HEK293T (cell line): ENCODE measurements around the gene NMBR.

Source experiments
- CTCF ChIA-PET: fragments of 350-600 bp; formaldehyde crosslinking; extraction: SDS; loops from one replicate; lab custom pipeline; 2021; ENCODE audit warnings: antibody characterized with exemption, inconsistent platforms; lab: Yijun Ruan, JAX
- POLR2A ChIA-PET: fragments of 350-600 bp; formaldehyde crosslinking; extraction: SDS; loops from one replicate; lab custom pipeline; 2020; ENCODE audit warnings: antibody characterized with exemption, inconsistent platforms; lab: Yijun Ruan, JAX
- DNase-seq: peaks from one replicate; pipeline ENCODE4 v3.0.0; 2012; ENCODE audit warnings: mixed read lengths; ENCODE audit errors: extremely low spot score
- ARNT ChIP-seq: fragments of 450-650 bp; IDR thresholded peaks from 2 replicates; pipeline ENCODE4 v1.6.1; 2017; ENCODE audit warnings: mild to moderate bottlenecking
- BHLHE40 ChIP-seq: fragments of 450-650 bp; IDR thresholded peaks from 2 replicates; pipeline ENCODE4 v1.6.1; 2016; ENCODE audit warnings: mild to moderate bottlenecking, moderate library complexity, borderline replicate concordance
- CTBP1 ChIP-seq: fragments of 450-650 bp; IDR thresholded peaks from 2 replicates; pipeline ENCODE4 v1.6.1; 2016; ENCODE audit warnings: borderline replicate concordance
- ELF4 ChIP-seq: fragments of 450-650 bp; IDR thresholded peaks from 2 replicates; pipeline ENCODE4 v1.6.1; 2017; ENCODE audit warnings: antibody characterized with exemption
- FOXA1 ChIP-seq: fragments of 450-650 bp; IDR thresholded peaks from 2 replicates; pipeline ENCODE4 v1.6.1; 2016; ENCODE audit warnings: mild to moderate bottlenecking
- FOXK2 ChIP-seq: fragments of 450-650 bp; IDR thresholded peaks from 2 replicates; pipeline ENCODE4 v1.6.1; 2016; ENCODE audit warnings: mild to moderate bottlenecking
- FOXM1 ChIP-seq: fragments of 450-650 bp; IDR thresholded peaks from 2 replicates; pipeline ENCODE4 v1.6.1; 2017; ENCODE audit warnings: mild to moderate bottlenecking, borderline replicate concordance
- HDGF ChIP-seq: fragments of 450-650 bp; IDR thresholded peaks from 2 replicates; pipeline ENCODE4 v1.6.1; 2017; ENCODE audit warnings: antibody characterized with exemption, borderline replicate concordance
- L3MBTL2 ChIP-seq: fragments of 450-650 bp; conservative IDR thresholded peaks from 2 replicates; pipeline ENCODE4 v1.6.1; 2016; ENCODE audit warnings: mild to moderate bottlenecking
- LEF1 ChIP-seq: fragments of 450-650 bp; IDR thresholded peaks from 2 replicates; pipeline ENCODE4 v1.6.1; 2017; ENCODE audit warnings: mild to moderate bottlenecking, borderline replicate concordance
- NFRKB ChIP-seq: fragments of 450-650 bp; IDR thresholded peaks from 2 replicates; pipeline ENCODE4 v1.6.1; 2016; ENCODE audit warnings: mild to moderate bottlenecking, moderate library complexity
- PKNOX1 ChIP-seq: fragments of 450-650 bp; IDR thresholded peaks from 2 replicates; pipeline ENCODE4 v1.6.1; 2016
- SP1 ChIP-seq: fragments of 450-650 bp; IDR thresholded peaks from 2 replicates; pipeline ENCODE4 v1.6.1; 2017
- SUZ12 ChIP-seq: fragments of 450-650 bp; IDR thresholded peaks from 2 replicates; pipeline ENCODE4 v1.6.1; 2016; ENCODE audit warnings: mild to moderate bottlenecking
- TARDBP ChIP-seq: fragments of 450-650 bp; IDR thresholded peaks from 2 replicates; pipeline ENCODE4 v1.6.1; 2016
- ZNF384 ChIP-seq: fragments of 450-650 bp; IDR thresholded peaks from 2 replicates; pipeline ENCODE4 v1.6.1; 2016

Gene NMBR

GRCh38 chr6:142058551-142059290, 88.2 kb downstream of the NMBR start:
- ChIA-PET CTCF (no interaction called here), POLR2A (no interaction called here)
- no peak for DNase-seq
- TF ChIP-seq HDGF (no peak), TARDBP (no peak), PKNOX1 (no peak), NFRKB (no peak), ARNT (no peak), FOXM1 (no peak), SUZ12 (no peak), BHLHE40 (no peak), CTBP1 (no peak), LEF1 (no peak), ELF4 (no peak), FOXK2 (no peak), FOXA1 (no peak), L3MBTL2 (no peak), SP1 (no peak), ZNF384 (no peak)

GRCh38 chr6:142055219-142055618, 91.7 kb downstream of the NMBR start:
- no peak for DNase-seq
- ChIA-PET CTCF (no interaction called here), POLR2A (no interaction called here)
- no peak for TF ChIP-seq FOXM1
- TF ChIP-seq SUZ12: no peak
- TF ChIP-seq ARNT: no peak
- TF ChIP-seq L3MBTL2: no peak
- TF ChIP-seq NFRKB: no peak
- no peak for TF ChIP-seq FOXK2
- no peak for TF ChIP-seq PKNOX1
- TF ChIP-seq LEF1: no peak
- no peak for TF ChIP-seq ELF4
- no peak for TF ChIP-seq SP1
- TF ChIP-seq HDGF: no peak
- TF ChIP-seq TARDBP: no peak
- TF ChIP-seq ZNF384: no peak
- TF ChIP-seq FOXA1: no peak
- TF ChIP-seq BHLHE40: no peak
- TF ChIP-seq CTBP1: no peak

DNA sequence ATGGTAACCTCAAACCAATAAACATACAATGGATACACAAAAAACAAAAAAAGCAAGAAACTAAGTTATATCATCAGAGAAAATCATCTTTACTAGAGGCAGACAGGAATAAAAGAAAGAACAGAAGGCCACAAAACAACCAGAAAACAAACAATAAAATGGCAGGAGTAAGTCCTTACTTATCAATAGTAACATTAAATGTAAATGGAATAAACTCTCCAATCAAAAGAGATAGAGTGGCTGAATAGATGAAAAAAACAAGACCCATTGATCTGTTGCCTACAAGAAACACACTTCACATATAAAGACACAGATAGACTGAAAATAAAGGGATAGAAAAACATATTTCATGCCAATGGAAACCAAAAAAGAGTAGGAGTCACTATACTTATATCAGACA, 95.5 kb downstream of the NMBR start:
- no peak for DNase-seq
- TF ChIP-seq TARDBP (no peak), ARNT (no peak), FOXM1 (no peak), SUZ12 (no peak), PKNOX1 (no peak), HDGF (no peak), SP1 (no peak), ELF4 (no peak), LEF1 (no peak), NFRKB (no peak), FOXA1 (no peak), ZNF384 (no peak), L3MBTL2 (no peak), BHLHE40 (no peak), FOXK2 (no peak), CTBP1 (no peak)
- CTCF ChIA-PET: no interaction called here
- POLR2A ChIA-PET: no interaction called here

DNA sequence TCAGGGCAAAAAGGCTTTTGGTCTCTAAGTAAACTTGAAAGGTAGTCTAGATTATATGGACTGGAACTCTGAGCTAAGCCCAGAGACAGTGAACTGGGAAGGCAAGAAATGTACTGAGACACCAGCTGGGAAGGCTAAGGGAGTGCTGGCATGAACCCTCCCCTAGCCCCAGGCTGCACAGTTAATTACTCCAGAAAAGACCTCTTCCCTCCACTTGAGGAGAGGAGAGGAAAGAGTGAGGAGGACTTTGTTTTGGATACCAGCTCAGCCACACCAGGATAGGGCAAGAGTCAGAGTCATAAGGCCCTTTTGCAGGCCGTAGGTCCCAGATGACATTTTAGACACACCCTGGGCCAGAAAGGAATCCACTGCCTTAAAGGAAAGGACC, 98.3 kb downstream of the NMBR start:
- POLR2A ChIA-PET: no interaction called here
- CTCF ChIA-PET: interaction anchor here (0.7 kb wide), 1 partner anchor 471 kb away, joined by 3 read pairs; no protein-coding TSS in a partner anchor
- TF ChIP-seq CTBP1 (no peak), BHLHE40 (no peak), NFRKB (no peak), LEF1 (no peak), FOXK2 (no peak), TARDBP (no peak), PKNOX1 (no peak), HDGF (no peak), ARNT (no peak), L3MBTL2 (no peak), SUZ12 (no peak), SP1 (no peak), ZNF384 (no peak), FOXA1 (no peak)
- no peak for DNase-seq

- DNase-seq: no peak
- TF ChIP-seq BHLHE40 (no peak), ARNT (no peak), L3MBTL2 (no peak), SP1 (no peak)
- ChIA-PET POLR2A (no interaction called here), CTCF (interaction anchor here (0.7 kb wide), 1 partner anchor 471 kb away, joined by 3 read pairs; no protein-coding TSS in a partner anchor)
These were observed 98.9 kb downstream of the NMBR start for GRCh38 chr6:142047934-142048592.
